Epithelial cell of proximal tubule (primary cell): Measurements from ENCODE around the gene LRRC4C. TPM values are rescaled to one million over a fixed set of nuclear protein-coding genes. Genes with fewer than 3 reads are reported as not detected.

Experiments used
- DNase-seq: peaks from one replicate; pipeline ENCODE4 v3.0.0-alpha.2; 2011; ENCODE audit warnings: low read depth
- H3K4me3 ChIP-seq: 2 replicates; pipeline ENCODE4 v1.5.1; 2011; ENCODE audit warnings: low read depth, mild to moderate bottlenecking, low read length
- CTCF ChIP-seq: conservative IDR thresholded peaks from 2 replicates; pipeline ENCODE4 v1.5.1; 2012; ENCODE audit warnings: low read depth, mild to moderate bottlenecking, low read length
- total RNA-seq: library from RNA; depleted of rRNA; stranded (reverse); fragments of >200 nt; gene quantifications from 2 replicates; pipeline ENCODE4 v1.2.3, GENCODE V29; 2015

The LRRC4C gene
- total RNA-seq, 1 donor from 2014 or later, result 0.12 TPM

GRCh38 chr11:41099654-41100053 is 359.8 kb downstream of the LRRC4C start:
- no peak for DNase-seq
- no peak overlapping the region for H3K4me3 ChIP-seq
- TF ChIP-seq CTCF, result no peak

GRCh38 chr11:41085123-41085522 is 374.3 kb downstream of the LRRC4C start:
- H3K4me3 ChIP-seq, result no peak overlapping the region
- DNase-seq, result no peak
- no peak for TF ChIP-seq CTCF

- H3K4me3 ChIP-seq, result no peak overlapping the region
- DNase-seq, result no peak
- no peak for TF ChIP-seq CTCF
Measured at GRCh38 chr11:41081756-41082285, 377.6 kb downstream of the LRRC4C start.

GRCh38 chr11:41074318-41074717 is 385.1 kb downstream of the LRRC4C start:
- no peak for TF ChIP-seq CTCF
- DNase-seq, result no peak

GRCh38 chr11:41065432-41065831 is 394.0 kb downstream of the LRRC4C start:
- no peak for TF ChIP-seq CTCF
- no peak for DNase-seq
- H3K4me3 ChIP-seq, result no peak overlapping the region

More at GRCh38 chr11:41074318-41074717, 385.1 kb downstream of the LRRC4C start:
- no peak overlapping the region for H3K4me3 ChIP-seq

- no peak overlapping the region for H3K4me3 ChIP-seq
- no peak for TF ChIP-seq CTCF
- no peak for DNase-seq
Measured at GRCh38 chr11:41058138-41058537, 401.3 kb downstream of the LRRC4C start.

GRCh38 chr11:41056892-41057569 is 402.4 kb downstream of the LRRC4C start:
- H3K4me3 ChIP-seq, result no peak overlapping the region
- TF ChIP-seq CTCF, result no peak
- no peak for DNase-seq
